Lung microvascular endothelial cell (primary cell): ENCODE measurements around the gene MYRIP. TPM values are rescaled to one million over a fixed set of nuclear protein-coding genes. Genes with fewer than 3 reads are reported as not detected.
A peak's percentile ranks its signal among the peaks of the same experiment; 100 is the strongest.
"Not testable (repeated sequence)": the region's sequence is repeated elsewhere in the genome, so short reads cannot be mapped to it uniquely, and the experiment has no call there.

ENCODE experiments used
- DNase-seq, 2 donors: peaks; one replicate each; pipeline versions ENCODE4 v3.0.0 to v3.0.0-alpha.2; 2010; ENCODE audit warnings: low read depth in 2 of 2
- total RNA-seq: library from RNA; depleted of rRNA; stranded (reverse); fragments of >200 nt; gene quantifications from 2 replicates; pipeline ENCODE4 v1.2.1, GENCODE V29; 2014

MYRIP gene
- total RNA-seq, 1 donor from 2014 or later, result 4.8 TPM

- no peak for DNase-seq
Observed at GRCh38 chr3:40120067-40120692, 310.8 kb downstream of the MYRIP start.

- peak in 1 of 2 donors; percentile 8 for DNase-seq
Observed at GRCh38 chr3:40120806-40121205, 311.4 kb downstream of the MYRIP start.

GRCh38 chr3:40124918-40125317 is 315.5 kb downstream of the MYRIP start:
- no peak for DNase-seq

DNA sequence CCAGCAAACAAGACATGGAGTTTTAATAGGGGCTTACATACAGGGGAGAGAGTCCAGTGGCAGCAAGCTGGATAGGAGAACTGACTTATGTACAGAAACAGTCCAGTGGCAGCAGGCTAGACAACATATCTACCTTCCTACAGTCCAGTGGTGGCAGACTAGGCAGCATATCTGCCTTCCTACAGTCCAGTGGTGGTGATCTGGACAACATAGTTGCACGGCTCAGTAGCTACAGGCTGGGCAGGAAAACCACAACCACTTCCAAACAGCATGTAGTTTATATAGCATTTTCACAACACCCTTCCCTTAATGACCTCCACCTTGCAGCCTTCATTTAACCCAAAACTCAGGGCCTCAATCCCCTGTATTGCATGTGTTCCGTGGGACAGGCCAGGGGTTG is 318.8 kb downstream of the MYRIP start:
- no peak for DNase-seq

DNA sequence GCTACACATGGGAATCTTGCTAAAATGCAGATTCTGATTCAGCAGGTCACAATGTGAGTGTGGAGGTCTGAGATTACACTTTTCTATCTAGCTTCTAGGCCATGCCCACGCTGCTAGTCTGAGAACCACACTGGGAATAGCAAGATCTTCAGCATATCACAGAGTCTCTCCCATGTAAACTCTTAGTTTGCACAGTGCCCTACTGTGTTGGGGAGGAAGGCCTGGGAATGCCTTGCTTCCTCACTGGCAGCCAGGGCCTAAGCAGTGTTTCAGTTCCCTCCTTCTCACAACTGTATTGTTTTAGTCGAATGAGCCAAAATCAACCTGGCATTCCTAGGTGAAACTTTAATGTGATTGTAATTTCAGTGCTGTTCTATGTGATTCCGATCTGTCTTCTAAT is 320.1 kb downstream of the MYRIP start:
- DNase-seq, result no peak

DNA sequence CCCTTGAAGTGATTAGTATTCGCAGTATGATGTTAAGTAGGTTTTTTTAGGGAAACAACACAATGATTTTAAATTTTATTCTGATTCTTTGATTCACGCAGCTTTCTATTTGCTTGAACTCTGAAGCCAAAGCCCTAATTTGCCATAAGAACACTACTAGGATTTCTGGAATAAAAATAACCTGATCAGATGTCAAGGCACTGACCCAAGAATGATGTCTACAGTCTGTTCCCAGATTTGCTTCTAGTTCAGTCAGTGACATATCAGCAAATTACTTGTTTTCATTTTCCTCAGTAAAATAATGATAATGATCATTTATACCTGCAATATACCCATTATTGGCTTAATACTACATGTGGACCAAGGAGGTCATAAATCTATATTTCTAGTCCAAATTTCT is 320.6 kb downstream of the MYRIP start:
- DNase-seq, result no peak

DNA sequence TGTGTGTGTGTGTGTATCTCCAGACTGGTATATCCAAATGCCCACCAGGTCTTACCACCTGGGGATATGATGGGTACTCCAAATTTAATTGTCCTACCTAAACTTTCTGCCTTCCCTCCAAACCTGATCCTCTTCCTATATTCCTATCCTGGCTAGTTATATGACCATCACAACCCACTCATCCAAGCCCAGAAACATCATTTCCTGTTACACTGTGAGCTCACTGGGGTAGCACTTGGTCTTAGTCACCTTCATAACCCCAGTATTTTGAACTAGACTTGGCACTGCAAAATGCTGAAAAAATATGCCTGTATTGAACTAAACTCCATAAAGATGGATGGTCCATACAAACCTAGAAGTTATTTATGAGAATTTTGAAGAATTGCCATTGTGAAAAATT is 321.3 kb downstream of the MYRIP start:
- peak in 1 of 2 donors; percentile 6 for DNase-seq

- not testable (repeated sequence) for DNase-seq
Observed at GRCh38 chr3:40133886-40134575, 324.6 kb downstream of the MYRIP start.

GRCh38 chr3:40137591-40138295 is 328.3 kb downstream of the MYRIP start:
- no peak for DNase-seq

DNA sequence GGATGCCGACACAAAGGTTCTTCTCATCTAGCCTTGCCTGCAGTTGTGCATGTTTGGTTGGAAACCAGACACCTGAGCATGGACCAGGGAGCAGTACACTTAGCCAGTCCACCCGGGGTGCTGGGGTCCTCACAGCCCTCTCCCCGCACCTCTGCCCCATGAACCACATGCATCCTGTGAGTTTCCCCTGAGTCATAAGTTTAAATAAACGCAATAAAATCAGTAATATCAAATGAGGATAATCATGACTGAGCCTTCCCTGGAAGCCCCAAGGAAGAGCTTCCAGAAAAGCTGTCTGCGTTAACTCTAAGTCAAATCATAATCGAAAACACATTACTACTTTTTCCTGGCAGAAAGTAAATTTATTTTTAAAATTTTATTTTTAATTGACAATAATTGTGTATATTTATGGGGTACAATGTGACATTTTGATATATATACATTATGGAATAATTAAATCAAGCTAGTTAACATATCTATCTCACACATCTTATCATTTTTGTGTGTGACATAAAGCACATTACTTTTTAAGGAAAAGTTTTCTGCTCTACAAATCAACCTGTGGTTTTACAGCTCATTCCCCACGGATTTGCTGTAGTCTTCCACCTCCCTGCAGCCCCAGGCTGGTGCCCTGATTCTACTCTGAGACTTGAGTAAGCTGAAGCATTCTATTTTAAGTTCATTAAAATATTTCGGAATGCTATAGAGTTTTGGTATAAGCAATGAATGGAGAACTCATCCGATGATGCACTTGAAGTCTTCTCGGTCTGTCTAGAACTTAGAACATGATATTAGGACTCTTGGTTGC is 334.1 kb downstream of the MYRIP start:
- DNase-seq, result no peak

GRCh38 chr3:40148827-40149226 is 339.4 kb downstream of the MYRIP start:
- DNase-seq, result no peak

DNA sequence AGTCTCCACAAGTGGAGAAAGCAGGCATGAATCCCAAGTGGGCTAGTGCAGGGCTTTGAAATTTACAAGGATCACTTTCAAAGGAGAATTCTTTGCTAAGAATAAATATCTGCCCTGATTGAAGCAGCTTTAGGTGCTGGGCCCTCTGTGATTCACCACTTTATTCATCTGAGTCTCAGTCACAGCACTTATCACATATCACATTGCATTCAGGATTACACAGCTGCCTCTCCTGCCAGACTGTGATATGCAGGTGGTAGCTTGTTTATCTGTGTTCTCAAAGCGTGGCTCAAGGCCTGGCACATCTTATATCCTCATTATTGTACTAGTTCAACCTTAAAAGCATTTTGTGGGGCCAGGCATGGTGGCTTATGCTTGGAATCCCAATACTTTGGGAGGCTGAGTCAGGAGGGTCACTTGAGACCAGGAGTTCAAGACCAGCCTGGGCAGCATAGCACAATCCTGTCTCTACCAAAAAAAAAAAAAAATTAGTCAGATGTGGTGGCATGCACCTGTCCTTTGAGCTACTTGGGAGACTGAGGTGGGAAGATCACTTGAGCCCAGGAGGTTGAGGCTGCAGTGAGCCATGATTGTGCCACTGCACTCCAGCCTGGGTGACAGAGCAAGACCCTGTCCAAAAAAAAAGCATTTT is 343.2 kb downstream of the MYRIP start:
- DNase-seq, result no peak

DNA sequence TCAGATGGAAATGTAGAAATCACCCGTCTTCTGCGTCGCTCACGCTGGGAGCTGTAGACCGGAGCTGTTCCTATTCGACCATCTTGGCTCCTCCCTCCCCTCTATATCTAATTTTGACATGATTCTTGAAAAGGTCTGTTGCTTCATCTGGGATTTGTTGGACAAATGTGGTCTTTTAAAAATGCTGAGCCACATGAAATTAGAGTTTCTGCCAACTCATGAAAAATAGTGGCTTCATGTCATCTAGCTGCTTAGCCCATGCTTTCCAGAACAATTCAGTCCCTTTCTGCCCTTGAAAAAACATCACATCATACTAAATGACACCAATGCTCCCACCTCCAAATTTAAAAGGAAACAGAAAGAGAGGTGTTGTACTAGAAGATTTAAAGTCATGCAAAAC is 351.5 kb downstream of the MYRIP start:
- DNase-seq, result no peak

DNA sequence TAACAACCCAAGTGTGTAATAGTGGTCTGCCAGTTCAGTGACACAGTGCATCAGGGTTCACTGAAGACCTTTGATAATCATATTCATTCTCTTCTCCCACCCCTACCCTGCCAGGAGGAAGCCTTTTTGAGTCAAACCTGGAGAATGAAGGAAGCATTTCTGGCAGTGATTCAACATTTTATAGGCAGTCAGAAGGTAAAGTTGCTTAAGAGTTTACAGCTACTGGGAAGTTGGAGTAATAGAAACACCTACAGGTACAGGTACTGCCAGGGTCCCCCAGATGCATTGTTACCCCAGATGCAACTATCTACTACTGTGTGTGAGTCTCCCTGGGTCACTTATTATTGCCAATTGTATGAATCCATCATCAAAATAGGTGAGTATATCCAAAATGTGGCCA is 353.2 kb downstream of the MYRIP start:
- DNase-seq, result no peak

- no peak for DNase-seq
Observed at GRCh38 chr3:40166997-40167396, 357.6 kb downstream of the MYRIP start.

- DNase-seq, result no peak
Observed at GRCh38 chr3:40167958-40168357, 358.5 kb downstream of the MYRIP start.

- DNase-seq, result no peak
Observed at GRCh38 chr3:40169983-40170382, 360.6 kb downstream of the MYRIP start.

DNA sequence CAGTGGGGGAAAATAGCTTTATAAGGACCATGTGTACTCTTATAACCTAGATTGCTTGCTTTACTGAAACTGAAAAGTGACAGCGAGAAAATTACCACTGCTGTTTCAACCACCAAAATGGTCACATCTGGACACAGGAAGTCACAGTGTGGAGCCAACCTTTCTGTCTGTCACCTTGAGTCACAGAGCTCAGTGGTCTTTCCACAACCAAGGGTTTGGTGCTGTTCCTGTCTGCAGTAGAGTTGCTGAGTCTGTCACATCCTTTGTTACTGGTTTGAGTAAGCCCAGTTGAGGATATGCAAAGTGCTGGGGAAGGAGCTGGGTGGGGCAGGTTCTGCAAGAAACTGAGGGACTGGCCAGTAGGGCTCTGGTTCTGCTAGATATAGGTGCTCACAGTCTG is 361.0 kb downstream of the MYRIP start:
- no peak for DNase-seq

DNA sequence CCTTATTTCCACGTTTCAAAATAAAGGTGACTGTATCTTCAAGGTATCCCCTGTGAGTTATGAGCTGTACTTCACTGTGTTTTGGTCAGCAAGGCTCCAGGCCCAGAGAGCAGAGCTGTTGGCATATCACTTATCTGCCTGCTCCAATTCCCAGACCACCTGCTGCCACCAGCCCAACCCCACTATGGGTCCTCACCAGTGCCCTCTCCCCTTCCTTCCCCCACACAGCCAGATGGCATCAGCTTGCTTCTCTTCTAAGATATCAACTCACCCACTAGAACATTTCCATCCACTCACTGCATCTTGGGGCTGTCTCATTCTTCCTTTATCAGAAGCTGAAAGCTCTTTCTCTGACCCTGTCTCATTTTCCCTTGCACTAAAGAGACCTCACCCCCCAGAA is 363.2 kb downstream of the MYRIP start:
- no peak for DNase-seq

GRCh38 chr3:40173227-40173721 is 363.9 kb downstream of the MYRIP start:
- peak in 1 of 2 donors; percentile 44 for DNase-seq

DNA sequence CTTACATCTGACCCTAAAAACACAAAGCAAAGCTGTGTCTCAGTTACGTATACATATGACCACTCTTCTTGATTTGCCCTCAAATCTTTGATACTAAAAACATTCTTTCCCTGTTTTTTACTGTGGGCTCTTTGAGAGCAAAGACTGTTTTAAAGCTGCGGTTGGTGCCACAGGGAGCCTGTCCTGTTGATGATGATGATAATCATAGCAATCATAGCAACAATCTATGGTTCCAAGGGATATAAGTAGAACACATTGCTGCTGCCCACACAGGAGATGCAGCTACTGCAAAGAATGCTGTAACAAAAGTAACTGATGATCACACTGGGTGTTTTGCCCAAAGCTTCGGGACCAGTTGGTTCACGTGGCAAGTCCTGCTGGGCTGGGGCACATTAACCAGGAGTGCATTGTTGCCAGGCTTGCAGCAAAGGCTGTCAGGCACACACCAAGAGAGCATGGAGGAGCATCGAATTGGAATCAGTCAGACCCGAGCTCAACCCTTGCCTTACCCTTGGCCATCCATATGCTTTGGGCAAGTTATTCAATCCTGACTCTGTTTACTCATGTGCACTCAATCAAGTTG is 368.7 kb downstream of the MYRIP start:
- DNase-seq, result no peak
